HG03103 (cell line): Measurements from ENCODE around the gene CPED1.

Source experiments
- ATAC-seq: cut with Tn5 transposase; IDR thresholded peaks from one replicate; pipeline ENCODE4 v1.9.1; 2021; ENCODE audit warnings: low read depth; ENCODE audit not compliant: unreplicated experiment

CPED1 gene

GRCh38 chr7:120988591-120989256 is at the start of gene CPED1:
Gene CPED1 (plus strand): TSS chr7:120988711. CDS start chr7:120989622, 911 bp downstream.
- no peak for ATAC-seq

GRCh38 chr7:120939345-120939744 is 49.2 kb upstream of the CPED1 start:
- no peak for ATAC-seq

GRCh38 chr7:120941064-120941463 is 47.4 kb upstream of the CPED1 start:
- no peak for ATAC-seq

GRCh38 chr7:120941856-120942255 is 46.7 kb upstream of the CPED1 start:
- no peak for ATAC-seq

GRCh38 chr7:120942861-120943260 is 45.6 kb upstream of the CPED1 start:
- ATAC-seq = no peak

- ATAC-seq = no peak
Measured at GRCh38 chr7:120944826-120945562, 43.5 kb upstream of the CPED1 start.

GRCh38 chr7:120947980-120948379 is 40.5 kb upstream of the CPED1 start:
- ATAC-seq = no peak

GRCh38 chr7:120949393-120949911 is 39.1 kb upstream of the CPED1 start:
- ATAC-seq = no peak

GRCh38 chr7:120949998-120950538 is 38.4 kb upstream of the CPED1 start:
- ATAC-seq = no peak

GRCh38 chr7:120950539-120951308 is 37.8 kb upstream of the CPED1 start, which contains the start of gene ING3:
Gene ING3 (plus strand): TSS chr7:120950777. CDS start chr7:120950897, 120 bp downstream.
- ATAC-seq = peak; percentile 94

GRCh38 chr7:120951309-120951699 is 37.2 kb upstream of the CPED1 start:
- ATAC-seq = no peak

GRCh38 chr7:120951826-120952225 is 36.7 kb upstream of the CPED1 start:
- ATAC-seq = no peak

- no peak for ATAC-seq
Measured at GRCh38 chr7:120955577-120956149, 32.8 kb upstream of the CPED1 start.

- ATAC-seq = no peak
Measured at GRCh38 chr7:120959929-120960484, 28.5 kb upstream of the CPED1 start.

- ATAC-seq = no peak
Measured at GRCh38 chr7:120960714-120961113, 27.8 kb upstream of the CPED1 start.

- no peak for ATAC-seq
Measured at GRCh38 chr7:120961638-120962173, 26.8 kb upstream of the CPED1 start.

GRCh38 chr7:120964088-120964487 is 24.4 kb upstream of the CPED1 start:
- no peak for ATAC-seq

GRCh38 chr7:120966961-120967360 is 21.6 kb upstream of the CPED1 start:
- no peak for ATAC-seq

- ATAC-seq = no peak
Measured at GRCh38 chr7:120973849-120974248, 14.7 kb upstream of the CPED1 start.
